ENCODE measurements around the gene TMEM130. TPM values are rescaled to one million over a fixed set of nuclear protein-coding genes. Genes with fewer than 3 reads are reported as not detected.

The TMEM130 gene
- total RNA-seq, 1 donor from 2014 or later: not detected

DNA sequence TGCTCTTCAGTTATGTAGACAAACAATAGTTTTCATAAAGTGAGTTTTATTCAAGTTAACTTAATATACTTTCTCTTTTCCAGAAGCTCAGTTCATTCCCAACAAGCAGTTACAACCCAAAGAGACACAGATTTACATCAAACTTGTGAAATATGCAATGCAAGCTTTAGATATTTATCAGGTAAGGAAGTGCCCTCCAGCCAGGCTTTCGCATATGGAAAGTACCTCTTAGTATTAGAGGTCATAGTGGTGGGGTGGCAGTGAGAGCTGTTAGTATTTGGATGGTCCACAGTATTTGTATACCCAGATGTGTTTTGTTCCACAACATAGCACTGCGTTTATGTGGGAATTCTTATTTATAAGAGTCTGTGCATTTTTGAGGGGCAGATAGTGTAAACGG, 40.6 kb upstream of the TMEM130 start:
- no peak overlapping the region for H3K4me3 ChIP-seq (ENCODE audit: low read depth, low read length)
- DNase-seq (ENCODE audit: low read depth) (no peak), FAIRE-seq (no peak)
- H3K36me3 ChIP-seq (ENCODE audit: control insufficient read depth, insufficient read depth, low read length): peaks cover 23% of the 10 kb centered on the region
- no peaks in the 10 kb centered on the region for H3K27me3 ChIP-seq (ENCODE audit: control insufficient read depth, insufficient read depth, low read length)
- TF ChIP-seq, protein P1, sequence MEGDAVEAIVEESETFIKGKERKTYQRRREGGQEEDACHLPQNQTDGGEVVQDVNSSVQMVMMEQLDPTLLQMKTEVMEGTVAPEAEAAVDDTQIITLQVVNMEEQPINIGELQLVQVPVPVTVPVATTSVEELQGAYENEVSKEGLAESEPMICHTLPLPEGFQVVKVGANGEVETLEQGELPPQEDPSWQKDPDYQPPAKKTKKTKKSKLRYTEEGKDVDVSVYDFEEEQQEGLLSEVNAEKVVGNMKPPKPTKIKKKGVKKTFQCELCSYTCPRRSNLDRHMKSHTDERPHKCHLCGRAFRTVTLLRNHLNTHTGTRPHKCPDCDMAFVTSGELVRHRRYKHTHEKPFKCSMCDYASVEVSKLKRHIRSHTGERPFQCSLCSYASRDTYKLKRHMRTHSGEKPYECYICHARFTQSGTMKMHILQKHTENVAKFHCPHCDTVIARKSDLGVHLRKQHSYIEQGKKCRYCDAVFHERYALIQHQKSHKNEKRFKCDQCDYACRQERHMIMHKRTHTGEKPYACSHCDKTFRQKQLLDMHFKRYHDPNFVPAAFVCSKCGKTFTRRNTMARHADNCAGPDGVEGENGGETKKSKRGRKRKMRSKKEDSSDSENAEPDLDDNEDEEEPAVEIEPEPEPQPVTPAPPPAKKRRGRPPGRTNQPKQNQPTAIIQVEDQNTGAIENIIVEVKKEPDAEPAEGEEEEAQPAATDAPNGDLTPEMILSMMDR (IDR thresholded peaks at IDR 0.05; ENCODE audit: insufficient read depth, low read length, severe bottlenecking): no peak

DNA sequence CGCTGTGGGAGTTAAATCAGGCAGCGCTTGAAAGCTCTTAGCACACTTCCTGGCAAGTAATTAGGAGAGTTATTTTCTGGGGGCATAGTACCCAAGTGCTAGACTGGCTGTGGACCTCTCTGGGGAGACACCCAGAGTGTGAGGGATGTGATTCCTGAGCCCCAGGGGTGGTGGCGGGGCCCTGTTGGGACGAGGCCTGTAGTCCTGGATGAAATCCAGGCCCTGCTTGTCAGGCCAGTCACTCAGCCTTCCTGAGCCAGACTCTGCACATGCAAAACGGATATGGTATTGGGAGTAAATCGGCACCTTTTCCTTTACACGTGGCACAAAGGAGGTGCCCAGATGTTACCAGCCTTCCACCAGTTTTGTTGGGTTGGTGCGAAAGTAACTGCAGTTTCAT, 39.7 kb upstream of the TMEM130 start:
- TF ChIP-seq, protein P1 (IDR thresholded peaks at IDR 0.05; ENCODE audit: insufficient read depth, low read length, severe bottlenecking): no peak
- DNase-seq (ENCODE audit: low read depth) (no peak), FAIRE-seq (no peak)
- Histone ChIP-seq H3K27me3 (ENCODE audit: control insufficient read depth, insufficient read depth, low read length) (no peaks in the 10 kb centered on the region), H3K36me3 (ENCODE audit: control insufficient read depth, insufficient read depth, low read length) (peaks cover 25% of the 10 kb centered on the region), H3K4me3 (ENCODE audit: low read depth, low read length) (no peak overlapping the region)

DNA sequence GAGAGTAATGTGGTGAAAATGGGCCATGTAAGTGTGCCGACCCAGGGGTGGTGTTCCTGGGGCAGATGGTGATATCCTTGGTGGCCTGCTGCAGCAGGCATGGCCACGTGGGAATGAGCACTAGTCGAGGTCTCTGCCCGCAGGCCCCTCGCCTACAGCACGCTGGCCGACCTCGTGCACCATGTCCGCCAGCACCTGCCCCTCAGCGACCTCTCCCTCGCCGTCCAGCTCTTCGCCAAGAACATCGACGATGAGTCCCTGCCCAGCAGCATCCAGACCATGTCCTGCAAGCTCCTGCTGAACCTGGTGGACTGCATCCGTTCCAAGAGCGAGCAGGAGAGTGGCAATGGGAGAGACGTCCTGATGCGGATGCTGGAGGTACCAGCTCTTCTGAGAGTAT, 38.8 kb upstream of the TMEM130 start:
- H3K36me3 ChIP-seq (ENCODE audit: control insufficient read depth, insufficient read depth, low read length): peaks cover 28% of the 10 kb centered on the region
- TF ChIP-seq, protein P1 (IDR thresholded peaks at IDR 0.05; ENCODE audit: insufficient read depth, low read length, severe bottlenecking): no peak
- no peak overlapping the region for H3K4me3 ChIP-seq (ENCODE audit: low read depth, low read length)
- FAIRE-seq: no peak
- no peaks in the 10 kb centered on the region for H3K27me3 ChIP-seq (ENCODE audit: control insufficient read depth, insufficient read depth, low read length)
- DNase-seq (ENCODE audit: low read depth): no peak

DNA sequence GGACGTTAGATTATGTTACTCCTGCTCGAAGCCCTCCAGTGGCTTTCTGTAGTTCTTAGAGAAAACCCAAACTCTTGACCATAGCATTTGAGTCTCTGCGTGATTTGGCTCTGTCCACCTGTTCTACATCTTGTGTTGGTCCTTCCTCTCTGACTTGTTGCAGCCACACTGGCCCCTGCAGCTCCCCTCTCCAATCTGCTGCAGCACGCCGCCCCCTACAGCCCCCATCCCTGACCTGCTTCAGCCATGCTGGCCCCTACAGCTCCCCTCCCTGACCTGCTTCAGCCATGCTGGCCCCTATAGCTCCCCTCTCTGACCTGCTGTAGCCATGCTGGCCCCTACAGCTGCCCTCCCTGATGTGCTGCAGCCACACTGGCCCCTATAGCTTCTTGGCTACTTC, 37.8 kb upstream of the TMEM130 start:
- no peak overlapping the region for H3K4me3 ChIP-seq (ENCODE audit: low read depth, low read length)
- H3K27me3 ChIP-seq (ENCODE audit: control insufficient read depth, insufficient read depth, low read length): no peaks in the 10 kb centered on the region
- H3K36me3 ChIP-seq (ENCODE audit: control insufficient read depth, insufficient read depth, low read length): peaks cover 27% of the 10 kb centered on the region
- TF ChIP-seq, protein P1 (IDR thresholded peaks at IDR 0.05; ENCODE audit: insufficient read depth, low read length, severe bottlenecking): no peak
- FAIRE-seq (no peak), DNase-seq (ENCODE audit: low read depth) (no peak)

DNA sequence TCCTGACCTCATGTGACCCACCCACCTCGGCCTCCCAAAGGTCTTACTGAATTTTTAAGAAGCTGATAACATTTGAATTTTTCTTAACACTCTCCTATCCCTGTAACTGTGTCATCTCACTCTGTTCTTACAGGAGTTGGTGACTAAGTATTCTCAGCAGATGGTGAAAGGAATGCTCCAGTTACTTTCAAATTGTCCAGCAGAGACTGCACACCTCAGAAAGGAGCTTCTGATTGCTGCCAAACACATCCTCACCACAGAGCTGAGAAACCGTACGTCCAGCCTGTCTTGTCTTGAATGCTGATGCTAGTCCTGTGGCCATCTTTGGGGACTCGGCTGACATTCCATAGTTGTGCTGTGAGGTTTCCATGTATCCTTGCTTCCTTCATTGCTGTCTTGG, 33.4 kb upstream of the TMEM130 start:
- Histone ChIP-seq H3K36me3 (ENCODE audit: control insufficient read depth, insufficient read depth, low read length) (peaks cover 26% of the 10 kb centered on the region), H3K4me3 (ENCODE audit: low read depth, low read length) (no peak overlapping the region), H3K27me3 (ENCODE audit: control insufficient read depth, insufficient read depth, low read length) (no peaks in the 10 kb centered on the region)
- TF ChIP-seq, protein P1 (IDR thresholded peaks at IDR 0.05; ENCODE audit: insufficient read depth, low read length, severe bottlenecking): no peak
- FAIRE-seq (no peak), DNase-seq (ENCODE audit: low read depth) (no peak)

DNA sequence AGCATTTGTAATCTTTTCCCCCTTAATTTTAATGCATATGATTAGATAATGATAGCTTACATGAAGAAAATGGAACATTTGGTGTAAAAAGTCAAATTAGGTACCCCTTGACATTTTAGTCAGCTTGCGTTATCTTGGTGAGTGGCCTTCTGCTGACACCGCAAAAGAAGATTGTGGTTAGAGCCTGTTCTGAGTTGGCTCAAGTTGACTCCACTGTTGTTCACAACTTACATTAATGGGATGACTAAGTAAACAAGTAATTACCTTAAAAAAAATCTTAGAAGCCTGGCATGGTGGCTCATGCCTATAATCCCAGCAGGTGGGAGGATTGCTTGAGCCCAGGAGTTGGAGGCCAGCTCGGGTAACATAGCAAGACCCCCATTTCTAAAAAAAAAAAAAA, 32.7 kb upstream of the TMEM130 start:
- FAIRE-seq (no peak), DNase-seq (ENCODE audit: low read depth) (no peak)
- TF ChIP-seq, protein P1 (IDR thresholded peaks at IDR 0.05; ENCODE audit: insufficient read depth, low read length, severe bottlenecking): no peak
- Histone ChIP-seq H3K4me3 (ENCODE audit: low read depth, low read length) (no peak overlapping the region), H3K36me3 (ENCODE audit: control insufficient read depth, insufficient read depth, low read length) (peaks cover 29% of the 10 kb centered on the region), H3K27me3 (ENCODE audit: control insufficient read depth, insufficient read depth, low read length) (no peaks in the 10 kb centered on the region)
